ENCODE data around the gene CHORDC1. TPM values are rescaled to one million over a fixed set of nuclear protein-coding genes. Genes with fewer than 3 reads are reported as not detected.

CHORDC1 gene
- total and polyA plus RNA-seq, 2 of the 8 experiments (the other 6 are each of a cell fraction or from before 2014, with no cell fraction given), result 28.9 to 97.1 TPM

- no peak overlapping the region for H3K23ac ChIP-seq (ENCODE audit: insufficient read length)
- H3K27me3 ChIP-seq (replicated peaks in 1 of 4; ENCODE audit: control insufficient read depth in 3 of 4, extremely low read depth in 1 of 4, insufficient read depth in 3 of 4, low read length in 3 of 4), result peaks cover 0 to 1% (median 0%) of the 10 kb centered on the region in 4 experiments; a peak in 1 of 7 replicates
- H2BK20ac ChIP-seq (ENCODE audit: low read length), result no peak overlapping the region
- no peaks in the 10 kb centered on the region for H3K79me1 ChIP-seq (ENCODE audit: low read depth, low read length)
- peaks cover 0 to 68% of the 10 kb centered on the region in 2 experiments; a peak in 3 of 4 replicates for H3K79me2 ChIP-seq (ENCODE audit: control insufficient read depth in 1 of 2, insufficient read depth in 2 of 2, low read length in 2 of 2)
- 94% methylated on average over 3 of the region's 3 CpGs; no CpG with 5 or more reads in 1 of the 2 experiments for WGBS, 2 experiments (ENCODE audit: extremely low coverage in 1 of 2, insufficient coverage in 1 of 2, insufficient read length in 1 of 2, insufficient replicate concordance in 2 of 2, low coverage in 1 of 2, low lambda C conversion rate in 2 of 2, missing lambda C conversion rate in 1 of 2)
- H3K4me2 ChIP-seq (ENCODE audit: insufficient read depth in 1 of 2, low read depth in 2 of 2, low read length in 2 of 2), result no peak overlapping the region
- DNase-seq (ENCODE audit: low read depth in 1 of 2, low spot score in 2 of 2) (no peak), FAIRE-seq (no peak)
- no peaks in the 10 kb centered on the region for H3K9me3 ChIP-seq (ENCODE audit: insufficient read depth in 2 of 2, low read depth in 1 of 2, low read length in 1 of 2)
- no peaks in the 10 kb centered on the region for H3K23me2 ChIP-seq (ENCODE audit: low read depth, low read length)
- H3K4me3 ChIP-seq (ENCODE audit: extremely low read depth in 1 of 4, insufficient read depth in 2 of 4, low read depth in 3 of 4, low read length in 4 of 4), result no peak overlapping the region
- H3K9ac ChIP-seq (replicated peaks in 1 of 4; ENCODE audit: extremely low read depth in 1 of 4, low read depth in 3 of 4, low read length in 3 of 4), result no peak overlapping the region
- no peak overlapping the region for H3K18ac ChIP-seq (ENCODE audit: extremely low read depth, low read length)
- H2BK15ac ChIP-seq (ENCODE audit: low read length), result no peak overlapping the region
- H3K4me1 ChIP-seq (replicated peaks in 1 of 4; ENCODE audit: control insufficient read depth in 3 of 4, insufficient read depth in 4 of 4, low read length in 3 of 4), result no peaks in the 10 kb centered on the region; a peak in 1 of 7 replicates
- H4K91ac ChIP-seq (replicated peaks; ENCODE audit: insufficient read length, low read length), result no peak overlapping the region
- H4K20me1 ChIP-seq (replicated peaks in 1 of 2; ENCODE audit: control insufficient read depth in 1 of 2, insufficient read depth in 2 of 2, low read length in 2 of 2), result peaks cover 2 to 3% of the 10 kb centered on the region in 2 experiments
- no peak overlapping the region for H2BK5ac ChIP-seq (ENCODE audit: low read depth, low read length)
- H3K36me3 ChIP-seq (ENCODE audit: control insufficient read depth in 2 of 4, insufficient read depth in 4 of 4, low read length in 3 of 4), result peaks cover 2 to 68% (median 10%) of the 10 kb centered on the region in 4 experiments; a peak in 6 of 8 replicates
- no peak overlapping the region for H2AK5ac ChIP-seq (ENCODE audit: low read depth, low read length)
- no peak for TF ChIP-seq HDAC6 (IDR thresholded peaks at IDR 0.05; ENCODE audit: low read depth, low read length)
- no peak for TF ChIP-seq JUND (IDR thresholded peaks at IDR 0.05; ENCODE audit: low read length)
- no peak for TF ChIP-seq BACH1 (IDR thresholded peaks at IDR 0.05; ENCODE audit: low read length)
- TF ChIP-seq JUN (IDR thresholded peaks at IDR 0.05; ENCODE audit: low read depth, low read length), result no peak
- no peak for TF ChIP-seq EZH2 (IDR thresholded peaks at IDR 0.05; ENCODE audit: low read depth, low read length, severe bottlenecking)
- TF ChIP-seq TCF12 (IDR thresholded peaks at IDR 0.05; ENCODE audit: low read depth, low read length), result no peak
- TF ChIP-seq SIN3A (conservative IDR thresholded peaks at IDR 0.05 in 1 of 2, IDR thresholded peaks at IDR 0.05 in 1 of 2; ENCODE audit: low read depth in 1 of 2, low read length in 2 of 2), result no peak
- CTCF ChIA-PET (ENCODE audit: partially characterized antibody), result interaction anchor here (2.2 kb wide), 1 partner anchor 8 kb away, joined by 16 read pairs; no protein-coding TSS in a partner anchor
- no peak overlapping the region for H2BK120ac ChIP-seq (replicated peaks; ENCODE audit: low read depth, low read length)
- no peak overlapping the region for H3K14ac ChIP-seq (ENCODE audit: insufficient read length)
- POLR2A ChIA-PET (ENCODE audit: partially characterized antibody), result no interaction called here
- no peak overlapping the region for H4K5ac ChIP-seq (ENCODE audit: insufficient read length, low read depth, low read length)
- no peak overlapping the region for H3K4ac ChIP-seq (replicated peaks; ENCODE audit: insufficient read length, low read depth, low read length)
- no peak overlapping the region for H3K27ac ChIP-seq (ENCODE audit: low read depth, low read length)
- no peak overlapping the region for H4K8ac ChIP-seq (ENCODE audit: extremely low read depth, insufficient read depth, low read length)
- H3K56ac ChIP-seq (replicated peaks; ENCODE audit: insufficient read length, low read depth, low read length), result no peak overlapping the region
- H2BK12ac ChIP-seq (ENCODE audit: low read depth, low read length), result no peak overlapping the region
- H2AFZ ChIP-seq (ENCODE audit: low read length), result no peak overlapping the region
Observed at GRCh38 chr11:90213322-90213721, 9.5 kb downstream of the CHORDC1 start.
